Activated T-helper 1 cell treated with Interleukin-2 at 50 U/mL for 16 hours (primary cell): ENCODE measurements around the gene PCK2.
"Not testable (repeated sequence)": the region's sequence is repeated elsewhere in the genome, so short reads cannot be mapped to it uniquely, and the experiment has no call there.

Experiments
- DNase-seq: peaks from one replicate; pipeline ENCODE4 v3.0.0-alpha.2; 2020; ENCODE audit warnings: low read depth

The PCK2 gene

DNA sequence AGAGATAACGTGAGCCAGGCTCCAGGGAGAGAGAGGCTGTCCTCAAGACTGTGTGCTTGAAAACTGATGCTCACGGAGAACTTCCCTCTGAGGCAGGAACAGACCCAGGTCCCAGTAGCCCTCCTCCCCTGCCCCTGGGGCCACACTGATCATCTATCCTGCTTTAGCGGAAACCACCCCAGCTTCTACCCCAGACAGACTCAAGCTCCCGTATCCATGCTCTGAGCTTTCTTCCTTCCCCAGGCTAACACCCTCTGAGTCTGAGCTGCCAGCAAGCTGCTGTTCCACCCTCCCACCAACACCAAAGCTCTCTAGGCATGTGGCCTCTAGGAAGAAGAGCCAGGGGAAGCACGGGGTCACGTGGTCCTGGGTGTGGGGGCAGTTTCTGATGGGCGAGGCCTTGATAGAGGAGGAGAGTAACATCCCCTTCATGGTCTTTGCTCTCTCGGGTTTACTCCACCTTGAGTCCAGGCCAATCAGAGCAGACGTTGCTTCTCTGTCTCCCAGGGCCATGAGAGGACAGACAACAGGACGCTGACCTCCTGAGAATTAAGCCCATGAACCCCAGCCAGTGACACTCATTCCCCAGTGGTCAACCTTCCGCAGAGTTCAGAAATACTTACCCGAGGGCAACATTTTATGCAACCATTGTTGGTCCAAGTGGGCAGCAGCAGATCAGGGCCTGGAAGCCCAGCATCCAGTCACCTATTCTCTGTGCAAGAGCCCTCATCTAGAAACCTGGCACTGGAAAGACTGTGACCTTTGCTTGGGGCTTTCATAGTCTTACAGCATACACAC, 1.4 kb downstream of the PCK2 start:
- no peak for DNase-seq

DNA sequence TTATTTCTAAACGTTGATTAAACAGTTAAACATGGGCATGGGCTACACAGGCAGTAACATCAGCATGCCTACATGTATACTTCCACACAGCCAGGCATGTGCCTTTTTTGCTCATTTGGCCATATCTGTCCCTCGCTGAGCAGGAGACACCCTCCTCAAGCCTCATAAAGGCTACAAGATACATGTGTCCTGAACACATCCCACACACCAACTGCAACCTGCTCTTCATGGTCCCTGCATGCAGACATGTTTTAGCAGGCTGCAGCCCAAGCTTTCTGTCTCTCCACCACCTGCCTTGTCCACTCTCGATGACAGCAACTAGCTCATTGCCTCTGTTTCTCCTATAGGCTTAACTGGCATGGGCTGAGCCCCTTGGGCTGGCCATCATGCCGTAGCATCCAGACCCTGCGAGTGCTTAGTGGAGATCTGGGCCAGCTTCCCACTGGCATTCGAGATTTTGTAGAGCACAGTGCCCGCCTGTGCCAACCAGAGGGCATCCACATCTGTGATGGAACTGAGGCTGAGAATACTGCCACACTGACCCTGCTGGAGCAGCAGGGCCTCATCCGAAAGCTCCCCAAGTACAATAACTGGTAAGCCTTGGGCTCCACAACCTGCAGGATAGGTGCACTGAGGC, 2.6 kb downstream of the PCK2 start:
- DNase-seq = no peak

DNA sequence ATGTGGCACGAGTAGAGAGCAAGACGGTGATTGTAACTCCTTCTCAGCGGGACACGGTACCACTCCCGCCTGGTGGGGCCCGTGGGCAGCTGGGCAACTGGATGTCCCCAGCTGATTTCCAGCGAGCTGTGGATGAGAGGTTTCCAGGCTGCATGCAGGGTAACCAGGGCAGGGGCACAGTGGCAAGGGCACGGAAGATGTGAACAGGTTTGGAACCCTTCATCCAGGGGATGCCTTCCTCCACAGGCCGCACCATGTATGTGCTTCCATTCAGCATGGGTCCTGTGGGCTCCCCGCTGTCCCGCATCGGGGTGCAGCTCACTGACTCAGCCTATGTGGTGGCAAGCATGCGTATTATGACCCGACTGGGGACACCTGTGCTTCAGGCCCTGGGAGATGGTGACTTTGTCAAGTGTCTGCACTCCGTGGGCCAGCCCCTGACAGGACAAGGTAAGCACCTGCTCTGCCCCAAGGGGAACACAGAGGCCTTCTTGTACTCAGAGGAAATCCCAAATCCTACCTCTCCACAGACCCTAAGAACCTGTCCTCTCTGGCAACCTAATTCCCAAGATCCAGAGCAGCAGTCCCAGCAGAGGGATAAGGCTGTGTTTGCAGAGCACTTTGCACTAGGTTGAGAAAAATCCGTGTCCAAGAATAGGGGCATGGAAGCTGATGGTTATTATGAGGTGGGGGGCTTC, 4.3 kb downstream of the PCK2 start:
- DNase-seq = no peak

DNA sequence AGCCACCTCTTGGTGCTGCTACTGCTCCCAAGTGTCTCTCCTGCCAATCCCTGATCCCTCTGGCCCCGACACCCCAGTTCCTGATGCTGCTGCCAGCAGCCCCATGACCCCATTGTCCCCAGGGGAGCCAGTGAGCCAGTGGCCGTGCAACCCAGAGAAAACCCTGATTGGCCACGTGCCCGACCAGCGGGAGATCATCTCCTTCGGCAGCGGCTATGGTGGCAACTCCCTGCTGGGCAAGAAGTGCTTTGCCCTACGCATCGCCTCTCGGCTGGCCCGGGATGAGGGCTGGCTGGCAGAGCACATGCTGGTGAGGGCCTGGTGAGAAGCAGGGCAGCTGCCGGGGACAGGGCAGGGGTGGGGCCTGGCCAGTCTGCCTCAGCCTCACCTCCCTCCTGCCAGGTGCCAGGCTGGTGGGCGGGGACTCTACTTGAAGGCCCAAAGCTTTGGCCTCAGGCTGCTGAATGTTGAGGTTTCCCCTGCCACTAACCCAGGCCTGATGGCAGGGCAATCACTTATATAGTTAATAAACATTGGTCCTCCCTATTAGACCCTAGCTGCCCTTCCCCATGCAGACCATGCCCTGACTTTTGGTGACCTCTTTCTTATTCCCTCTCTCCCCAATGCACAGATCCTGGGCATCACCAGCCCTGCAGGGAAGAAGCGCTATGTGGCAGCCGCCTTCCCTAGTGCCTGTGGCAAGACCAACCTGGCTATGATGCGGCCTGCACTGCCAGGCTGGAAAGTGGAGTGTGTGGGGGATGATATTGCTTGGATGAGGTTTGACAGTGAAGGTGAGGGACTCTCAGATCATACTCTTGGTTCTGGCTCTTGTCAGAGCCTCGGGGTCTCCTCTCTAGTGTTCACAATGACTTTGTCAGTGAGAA, 5.1 kb downstream of the PCK2 start:
- no peak for DNase-seq

DNA sequence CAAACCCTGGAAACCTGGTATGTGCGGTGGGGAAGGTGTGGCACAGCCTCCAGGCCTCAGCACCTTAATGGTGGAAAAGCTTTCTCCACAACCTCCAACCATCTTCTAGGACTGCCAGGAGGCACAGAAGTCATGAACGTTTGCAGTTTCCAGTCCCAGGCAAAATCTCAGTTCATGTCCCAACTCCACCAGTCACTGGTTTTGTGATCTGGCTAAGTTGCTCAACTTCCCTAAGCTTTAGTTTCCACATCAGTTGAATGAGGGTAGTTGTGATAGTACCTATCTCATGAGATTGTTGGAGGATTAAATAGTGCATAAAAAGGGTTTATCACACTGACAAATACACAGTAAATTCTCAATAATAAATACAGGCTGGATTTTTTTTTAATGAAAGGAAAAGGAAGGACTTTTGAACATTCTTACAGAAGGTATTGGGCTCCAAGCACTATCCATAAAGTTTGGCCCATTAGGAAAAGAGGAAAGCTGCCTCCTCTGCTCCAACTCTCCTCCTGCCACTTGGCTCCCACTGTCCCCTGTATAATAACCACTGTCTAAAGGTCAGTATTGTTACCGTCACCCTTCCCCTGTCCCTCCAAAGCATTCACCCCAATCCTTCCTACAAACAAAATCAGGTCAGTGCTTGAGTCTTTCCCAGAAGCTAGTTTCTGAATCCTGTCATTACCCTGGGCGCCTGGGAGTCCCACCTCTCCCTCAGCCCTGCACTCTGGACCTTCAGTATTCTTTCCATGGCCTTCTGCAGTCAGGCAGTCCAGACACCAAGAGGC, 6.3 kb downstream of the PCK2 start:
- no peak for DNase-seq

GRCh38 chr14:24100982-24101494, 6.9 kb downstream of the PCK2 start:
- no peak for DNase-seq

DNA sequence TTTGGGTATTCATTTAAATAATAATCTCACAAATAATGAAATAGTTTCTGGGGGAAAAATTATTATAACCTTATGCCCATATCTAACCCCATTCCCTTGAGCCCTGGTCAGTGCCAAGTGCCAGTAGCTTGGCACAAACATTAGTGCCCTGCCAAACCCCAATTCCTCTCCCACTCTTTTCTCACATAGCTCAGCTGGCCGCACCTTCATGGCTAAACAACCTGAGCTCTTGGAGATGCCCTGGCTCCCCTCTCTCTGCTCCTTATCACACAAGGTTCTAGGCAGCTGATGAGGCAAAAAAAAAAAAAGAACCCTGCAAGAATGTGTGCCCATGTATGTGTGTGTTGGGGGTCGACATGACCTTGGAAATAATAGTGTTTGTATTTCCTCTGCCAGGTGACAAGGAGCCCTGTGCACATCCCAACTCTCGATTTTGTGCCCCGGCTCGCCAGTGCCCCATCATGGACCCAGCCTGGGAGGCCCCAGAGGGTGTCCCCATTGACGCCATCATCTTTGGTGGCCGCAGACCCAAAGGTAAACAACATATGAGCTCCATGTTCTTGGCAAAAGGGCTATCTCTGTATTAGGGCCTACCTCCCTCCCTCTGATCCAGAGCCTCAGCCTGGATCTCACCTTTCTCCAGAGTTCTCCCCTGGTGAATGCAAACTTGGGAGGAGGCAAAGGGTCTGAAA, 8.4 kb downstream of the PCK2 start:
- DNase-seq = no peak

- no peak for DNase-seq
Measured at GRCh38 chr14:24103451-24103850, 9.3 kb downstream of the PCK2 start.

- DNase-seq = not testable (repeated sequence)
Measured at GRCh38 chr14:24105609-24106239, 11.6 kb downstream of the PCK2 start.

DNA sequence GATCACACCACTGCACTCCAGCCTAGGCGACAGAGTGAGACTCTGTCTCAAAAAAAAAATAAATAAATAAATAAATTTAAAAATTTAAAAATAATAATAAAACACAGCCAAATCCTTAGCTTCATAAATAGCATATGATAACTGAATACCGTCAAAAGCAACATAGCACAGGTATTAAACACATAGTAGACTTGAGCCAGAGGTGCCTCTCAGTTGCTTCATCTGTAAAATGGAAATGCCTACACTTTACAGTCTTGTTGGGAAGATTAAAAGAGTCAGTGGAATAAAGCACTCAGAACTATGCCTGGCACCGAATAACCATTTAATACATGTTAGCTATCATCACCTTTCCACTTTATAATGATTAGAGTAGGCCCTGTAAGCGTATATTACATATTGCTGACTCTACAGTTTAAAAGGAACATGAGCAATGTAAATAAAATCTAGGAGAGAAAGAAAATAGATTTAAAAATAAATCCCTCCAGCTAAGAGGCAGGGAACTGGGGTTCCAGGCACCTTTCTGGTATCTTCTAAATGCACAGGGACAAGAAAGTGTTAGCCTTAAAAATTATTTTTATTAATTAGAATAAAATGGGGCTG, 12.7 kb downstream of the PCK2 start:
- no peak for DNase-seq

DNA sequence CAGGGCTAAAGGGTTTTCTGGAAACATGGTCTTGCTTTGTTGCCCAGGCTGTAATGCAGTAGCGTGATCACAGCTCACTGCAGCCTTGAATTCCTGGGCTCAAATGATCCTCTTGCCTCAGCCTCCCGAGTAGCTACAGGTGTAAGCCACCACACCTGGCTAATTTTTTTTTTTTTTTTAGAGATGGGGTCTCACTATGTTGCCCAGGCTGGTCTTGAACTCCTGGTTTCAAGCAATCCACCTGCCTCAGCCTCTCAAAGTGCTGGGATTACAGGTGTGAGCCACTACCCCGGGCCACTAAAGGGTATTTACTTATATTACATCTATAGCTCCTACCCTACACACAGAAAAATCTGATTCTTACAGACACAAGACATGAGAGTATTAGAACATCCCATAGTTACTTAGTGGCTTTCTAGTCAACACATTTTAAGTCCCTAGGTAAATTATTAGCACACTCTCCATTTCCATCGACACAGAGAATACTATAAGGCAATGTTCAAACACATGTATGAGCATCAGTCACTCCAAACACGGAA, 14.3 kb downstream of the PCK2 start:
- DNase-seq = no peak

- no peak for DNase-seq
Measured at GRCh38 chr14:24110060-24110459, 15.9 kb downstream of the PCK2 start.

DNA sequence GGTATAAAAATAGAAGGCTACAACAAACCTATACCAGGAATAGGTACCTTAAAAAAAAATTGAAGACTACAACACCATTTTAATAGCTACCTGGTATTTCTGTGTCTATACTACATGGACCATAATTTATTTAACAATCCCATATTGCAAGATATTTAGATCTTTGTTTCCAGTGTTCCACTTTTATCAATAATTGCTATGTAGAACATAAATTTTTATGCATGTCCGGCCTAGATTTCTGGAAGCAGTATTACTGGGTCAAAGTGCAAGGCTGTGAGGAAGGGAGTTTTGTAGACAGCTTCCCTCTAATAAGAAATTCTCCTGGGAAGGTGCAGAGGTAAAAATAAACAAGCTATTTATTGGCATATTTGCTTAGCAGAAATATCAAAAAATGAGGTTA, 16.4 kb downstream of the PCK2 start:
- DNase-seq = no peak

GRCh38 chr14:24113379-24113800, 19.3 kb downstream of the PCK2 start:
- no peak for DNase-seq

GRCh38 chr14:24113801-24114531, 19.9 kb downstream of the PCK2 start:
- peak; percentile 60 for DNase-seq

- peak; percentile 97 for DNase-seq
Measured at GRCh38 chr14:24114532-24115421, 20.7 kb downstream of the PCK2 start, which contains the start of the genes DCAF11 and NRL. DCAF11 (plus strand) TSS chr14:24114777; CDS start chr14:24115595, 818 bp downstream. NRL (minus strand) TSS chr14:24114949; CDS start chr14:24082848, 32,101 bp downstream.

- no peak for DNase-seq
Measured at GRCh38 chr14:24115422-24116127, 21.5 kb downstream of the PCK2 start.
